ENCODE measurements around the gene MACF1. TPM values are rescaled to one million over a fixed set of nuclear protein-coding genes. Genes with fewer than 3 reads are reported as not detected.
"Not testable (repeated sequence)": the region's sequence is repeated elsewhere in the genome, so short reads cannot be mapped to it uniquely, and the experiment has no call there.

Gene MACF1
- polyA plus RNA-seq, 10 donors: 194 to 362 (median 246) TPM

DNA sequence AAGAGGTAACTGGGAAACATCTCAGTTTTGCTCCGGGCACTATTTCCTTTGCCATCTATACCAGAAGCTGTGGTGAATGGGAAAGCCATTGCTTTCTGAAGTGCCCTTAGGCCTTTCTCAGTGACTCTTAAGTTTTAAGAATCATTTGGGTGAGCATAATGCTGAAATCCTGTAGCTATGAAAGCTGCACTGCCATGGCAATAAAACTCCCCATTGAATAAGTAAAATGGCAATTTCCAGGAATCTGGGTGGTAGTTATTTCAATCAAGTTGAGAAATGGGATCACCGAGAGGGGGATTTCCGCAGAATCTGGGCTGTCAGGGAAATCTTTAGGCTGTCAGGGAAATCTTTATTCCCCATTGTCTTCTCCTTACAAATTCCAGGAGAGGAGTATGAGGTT lies 26.8 kb upstream of the MACF1 start:
- DNase-seq: no peak

DNA sequence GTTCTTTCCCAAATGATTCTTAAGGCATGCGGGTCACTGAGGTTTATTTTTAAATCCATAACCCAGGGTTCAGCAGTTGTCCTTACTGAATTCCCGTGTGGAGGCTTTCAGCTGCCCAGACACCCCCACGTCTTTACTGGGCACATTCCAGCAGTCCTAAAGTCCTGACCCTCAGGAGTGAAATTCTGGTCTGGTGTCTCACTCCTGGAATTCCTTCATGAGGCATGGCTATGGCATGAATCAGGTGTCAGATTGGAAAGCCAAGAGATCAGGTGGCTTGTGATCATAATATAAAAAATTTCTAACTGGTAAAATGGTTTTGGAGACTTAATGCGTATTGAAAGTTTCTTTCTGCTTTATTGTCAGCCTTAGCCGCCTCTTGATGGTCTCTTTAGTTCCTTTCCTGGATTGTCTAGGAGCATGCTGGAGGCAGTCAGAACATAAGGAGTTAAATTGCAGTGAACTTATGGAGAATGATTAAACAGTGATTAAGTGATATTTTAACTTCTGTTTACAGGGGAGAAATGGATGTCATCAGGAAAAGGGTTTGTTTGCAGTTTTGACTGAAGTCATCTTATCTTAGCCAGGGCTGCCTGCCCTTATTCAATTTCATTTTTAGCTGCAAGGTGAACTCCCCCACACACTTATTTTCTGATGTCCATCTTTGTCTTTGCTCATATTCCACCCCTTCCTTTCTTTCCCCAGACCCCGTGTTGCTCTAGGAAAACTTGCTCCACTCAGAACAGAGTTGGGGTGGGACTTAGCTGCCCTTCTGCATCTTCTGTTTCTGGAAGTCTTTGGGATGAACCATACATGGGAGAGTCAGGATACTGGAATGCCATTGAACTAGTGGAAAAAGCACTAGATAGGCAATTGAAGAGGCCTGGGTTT lies 25.7 kb upstream of the MACF1 start:
- peak in 1 of 3 donors; percentile 56 for DNase-seq

DNA sequence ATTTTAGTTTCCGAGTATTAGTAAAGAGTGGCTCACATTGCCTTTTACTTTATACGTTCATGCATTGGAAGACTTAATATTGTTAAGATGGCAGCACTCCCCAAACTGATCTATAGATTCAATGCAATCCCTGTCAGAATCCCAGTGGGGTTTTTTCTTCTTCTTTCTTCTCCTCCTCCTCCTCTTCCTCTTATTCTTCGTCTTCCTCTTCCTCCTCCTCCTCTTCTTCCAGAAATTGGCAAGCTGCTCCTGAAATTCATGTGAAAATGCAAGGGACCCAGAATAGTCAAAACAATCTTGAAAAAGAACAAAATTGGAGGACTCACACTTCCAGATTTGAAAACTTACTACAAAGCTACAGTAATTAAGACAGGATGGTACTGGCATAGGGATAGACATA lies 23.2 kb upstream of the MACF1 start:
- DNase-seq: no peak

DNA sequence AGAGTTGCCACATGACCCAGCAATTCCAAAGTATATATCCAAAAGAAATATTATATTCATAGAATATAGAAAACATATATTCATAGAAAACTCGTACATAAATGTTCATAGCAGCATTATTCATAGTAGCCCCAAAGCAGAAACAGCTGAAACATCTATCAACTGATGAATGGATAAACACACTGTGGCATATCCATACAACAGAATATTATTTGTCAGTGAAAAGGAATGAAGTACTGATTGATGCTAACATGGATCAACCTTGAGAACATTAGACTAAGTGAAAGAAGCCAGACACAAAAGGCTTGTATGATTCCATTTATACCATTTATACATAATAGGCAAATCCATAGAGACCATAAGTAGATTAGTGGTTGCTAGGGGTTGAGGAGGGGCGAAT lies 21.7 kb upstream of the MACF1 start:
- no peak for DNase-seq

DNA sequence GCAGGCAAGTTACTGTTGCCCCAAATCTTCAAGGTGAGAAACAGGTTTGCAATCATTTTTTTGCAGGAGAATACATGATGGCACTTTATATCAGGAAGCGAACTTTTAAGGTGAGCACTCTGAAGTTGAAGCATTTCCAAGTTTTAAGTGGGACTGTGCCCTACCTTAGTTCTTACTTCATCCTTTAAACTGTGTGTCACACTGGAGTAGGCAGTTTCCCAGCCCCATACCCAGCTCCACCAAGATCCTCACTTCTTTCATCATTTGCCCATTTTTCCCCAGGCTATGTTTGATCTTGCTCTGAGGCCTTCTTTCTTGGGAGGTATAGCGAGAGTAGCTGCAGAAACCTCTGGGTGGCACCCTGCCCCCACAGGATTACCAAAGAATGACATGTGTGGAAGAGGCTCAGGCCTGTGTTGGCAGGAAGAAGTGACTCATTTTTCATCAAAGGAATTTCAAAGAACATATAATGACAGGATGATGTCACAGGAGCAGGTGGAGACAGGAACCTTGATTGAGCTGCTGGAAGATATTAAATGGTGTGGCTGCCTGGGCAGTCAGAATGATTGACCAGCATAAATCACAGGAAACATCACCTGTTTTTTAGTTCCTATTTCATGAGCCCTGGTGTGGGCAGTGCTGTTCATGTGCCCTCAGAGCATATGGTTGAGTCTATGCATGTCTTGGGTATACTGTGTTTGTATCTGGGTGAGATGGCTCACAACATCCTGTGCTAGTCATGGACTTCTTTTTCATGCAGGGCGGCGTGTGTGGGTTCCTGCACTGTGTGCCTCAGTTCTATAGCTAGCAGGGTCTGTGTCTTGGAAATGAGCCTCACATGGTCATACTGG lies 20.8 kb upstream of the MACF1 start:
- peak; percentile 50 to 77 (median 53) for DNase-seq

DNA sequence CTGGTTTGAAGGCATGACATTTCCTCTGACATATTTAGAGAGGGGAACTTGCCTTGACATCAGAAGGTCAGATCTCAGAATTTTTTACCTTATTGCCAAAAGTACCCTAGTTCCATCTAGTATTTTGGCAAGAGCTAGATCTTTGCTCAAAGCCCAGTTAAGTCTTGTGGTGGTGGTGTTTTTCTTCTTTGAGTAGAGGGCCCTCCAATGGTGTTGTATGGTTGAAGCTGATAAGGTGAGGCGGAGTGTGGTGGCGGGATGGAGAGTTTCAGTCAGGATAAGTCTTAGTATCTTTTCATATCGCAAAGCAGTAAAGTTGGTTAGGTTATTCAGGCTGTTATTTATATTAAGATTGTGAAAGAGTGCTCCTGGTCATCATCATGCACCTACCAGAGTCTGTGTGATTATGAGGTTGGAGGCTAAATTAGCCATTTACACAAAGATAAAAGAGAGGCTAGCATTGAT lies 20.1 kb upstream of the MACF1 start:
- DNase-seq: no peak

DNA sequence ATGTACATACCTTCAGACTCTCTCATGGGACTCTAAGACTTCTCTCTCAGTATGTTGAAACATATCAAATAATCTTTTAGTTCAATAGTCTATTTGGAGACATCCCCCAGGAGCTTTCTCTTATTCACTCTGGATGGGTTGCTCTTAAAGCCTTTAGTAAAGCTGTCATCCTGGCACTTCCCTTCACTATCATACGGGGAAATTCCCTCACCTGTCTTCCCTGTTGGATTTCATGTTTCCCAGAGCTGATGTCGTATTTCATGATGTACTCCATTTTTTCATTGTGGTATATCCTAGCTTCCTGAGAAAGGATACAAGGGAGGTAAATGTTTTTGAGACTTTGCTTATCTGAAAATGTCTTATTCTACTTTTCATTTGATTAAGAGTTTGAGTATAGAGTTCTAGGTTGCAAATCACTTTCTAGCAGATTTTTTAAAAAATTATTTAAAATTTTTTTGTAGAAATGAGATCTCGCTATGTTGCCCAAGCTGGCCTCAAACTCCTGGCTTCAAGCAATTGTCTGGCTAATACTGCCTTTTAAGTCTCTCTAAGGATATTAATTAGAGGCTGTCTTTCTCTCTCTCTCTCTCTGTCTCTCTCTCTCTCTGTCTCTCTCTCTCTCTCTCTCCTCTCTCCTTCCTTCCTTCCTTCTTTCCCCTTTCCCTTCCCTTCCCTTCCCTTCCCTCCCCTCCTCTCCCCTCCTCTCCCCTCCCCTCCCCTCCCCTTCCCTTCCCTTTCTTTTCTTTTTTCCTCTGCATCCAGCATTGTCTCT lies 17.0 kb upstream of the MACF1 start:
- DNase-seq: no peak

DNA sequence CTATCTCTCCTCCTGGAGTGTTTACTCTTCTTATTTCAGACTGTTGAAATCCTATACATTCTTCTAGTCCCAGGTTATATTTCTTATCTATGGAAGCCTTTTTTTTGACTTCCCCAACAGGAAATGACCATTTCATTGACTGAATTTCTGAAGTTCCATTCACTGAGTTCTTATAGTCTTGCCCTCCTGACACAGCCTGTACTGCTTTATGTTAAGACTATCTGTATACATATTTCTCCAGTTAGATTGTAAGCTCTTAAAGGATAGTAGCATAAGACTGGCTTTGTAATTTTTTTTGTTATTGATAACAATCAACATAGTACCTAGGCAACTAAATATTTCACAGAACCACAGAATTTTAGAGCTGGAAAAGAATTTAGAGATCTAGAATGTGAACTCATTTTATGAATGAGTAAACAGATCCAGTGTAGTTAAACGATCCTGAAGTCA lies 14.9 kb upstream of the MACF1 start:
- DNase-seq: no peak

DNA sequence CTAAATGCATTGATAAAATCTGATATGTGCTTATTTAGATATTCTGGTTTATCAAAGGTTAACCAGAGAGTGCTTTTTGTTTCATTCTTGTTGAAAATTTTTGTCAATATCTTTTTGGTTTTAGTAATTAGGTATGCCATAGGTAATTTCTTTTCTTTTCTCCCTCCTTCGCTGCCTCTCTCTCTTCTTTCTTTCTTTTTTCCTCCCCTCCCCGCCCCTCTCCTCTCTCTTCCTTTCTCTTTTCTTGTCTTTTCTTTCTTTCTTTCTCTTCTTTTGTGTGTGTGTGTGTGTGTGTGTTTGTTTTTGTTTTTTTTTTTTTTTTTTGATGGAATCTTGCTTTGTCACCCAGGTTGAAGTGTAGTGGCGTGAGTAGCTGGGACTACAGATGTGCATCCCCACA lies 14.4 kb upstream of the MACF1 start:
- no peak for DNase-seq

DNA sequence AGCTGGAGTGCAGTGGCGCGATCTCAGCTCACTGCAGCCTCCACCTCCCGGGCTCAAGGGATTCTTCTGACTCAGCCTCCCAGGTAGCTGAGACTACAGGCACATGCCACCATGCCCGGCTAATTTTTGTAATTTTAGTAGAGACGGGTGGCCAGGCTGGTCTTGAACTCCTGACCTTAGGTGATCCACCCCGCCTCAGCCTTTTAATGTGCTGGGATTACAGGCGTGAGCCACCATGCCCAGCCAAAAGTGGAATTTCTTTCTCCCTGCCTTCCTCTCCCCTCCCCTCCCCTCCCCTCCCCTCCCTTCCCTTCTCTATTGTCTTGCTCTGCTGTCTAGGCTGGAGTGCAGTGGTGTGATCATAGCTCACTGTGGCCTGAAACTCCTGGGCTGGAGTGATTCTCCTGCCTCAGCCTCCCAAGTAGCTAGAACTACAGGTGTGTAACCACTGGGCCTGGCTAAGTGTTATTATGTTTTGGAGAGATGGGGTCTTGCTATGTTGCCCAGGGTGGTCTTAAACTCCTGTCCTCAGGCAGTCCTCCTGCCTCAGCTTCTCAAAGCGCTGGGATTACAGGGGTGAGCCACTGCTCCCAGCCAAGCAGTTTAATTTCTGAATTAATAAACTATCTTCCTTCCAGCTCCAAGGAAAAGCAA lies 10.0 kb upstream of the MACF1 start:
- no peak for DNase-seq

DNA sequence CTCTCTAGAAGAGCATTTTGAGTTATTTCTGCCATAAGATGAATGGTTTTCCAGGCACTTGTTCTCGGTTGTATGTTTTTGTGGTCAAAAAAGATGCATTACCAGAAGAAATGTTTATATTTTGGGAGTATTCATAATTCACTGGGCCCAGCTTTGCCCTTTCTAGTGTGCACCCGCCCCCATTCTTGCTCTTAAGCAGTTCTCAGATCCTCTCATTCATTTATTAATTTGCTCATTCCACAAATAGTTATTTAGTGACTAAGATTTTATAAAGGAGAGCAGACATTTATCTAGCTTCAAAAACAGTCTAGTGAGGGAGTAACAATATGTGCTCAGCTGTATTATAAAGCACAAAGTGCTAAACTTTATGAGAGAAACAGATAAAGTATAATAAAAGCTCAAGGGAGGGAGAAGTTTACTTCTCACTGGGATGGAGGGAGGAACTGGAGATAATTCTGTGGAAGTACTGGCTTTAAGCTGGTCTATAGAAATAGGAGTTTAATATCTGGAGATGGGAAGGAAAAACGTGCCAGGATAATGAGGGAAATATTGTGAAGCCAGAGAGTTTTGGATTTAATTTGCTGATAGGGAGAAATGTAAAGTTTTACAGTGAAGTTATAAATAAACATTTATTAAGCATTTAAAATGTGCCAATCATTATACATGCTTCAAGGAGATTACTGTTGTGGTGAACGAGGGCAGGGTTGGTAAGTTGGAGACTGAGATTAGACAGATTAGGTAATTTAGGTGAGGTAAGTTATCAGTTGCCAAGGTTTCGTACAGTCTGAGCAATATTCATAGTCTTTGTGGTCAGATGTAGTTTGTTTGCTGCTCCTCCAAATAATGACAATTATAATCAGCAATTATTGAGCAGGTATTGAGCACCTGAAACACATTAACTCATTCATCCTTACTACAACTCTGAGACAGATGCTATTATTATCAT lies 9.1 kb upstream of the MACF1 start:
- DNase-seq: no peak

DNA sequence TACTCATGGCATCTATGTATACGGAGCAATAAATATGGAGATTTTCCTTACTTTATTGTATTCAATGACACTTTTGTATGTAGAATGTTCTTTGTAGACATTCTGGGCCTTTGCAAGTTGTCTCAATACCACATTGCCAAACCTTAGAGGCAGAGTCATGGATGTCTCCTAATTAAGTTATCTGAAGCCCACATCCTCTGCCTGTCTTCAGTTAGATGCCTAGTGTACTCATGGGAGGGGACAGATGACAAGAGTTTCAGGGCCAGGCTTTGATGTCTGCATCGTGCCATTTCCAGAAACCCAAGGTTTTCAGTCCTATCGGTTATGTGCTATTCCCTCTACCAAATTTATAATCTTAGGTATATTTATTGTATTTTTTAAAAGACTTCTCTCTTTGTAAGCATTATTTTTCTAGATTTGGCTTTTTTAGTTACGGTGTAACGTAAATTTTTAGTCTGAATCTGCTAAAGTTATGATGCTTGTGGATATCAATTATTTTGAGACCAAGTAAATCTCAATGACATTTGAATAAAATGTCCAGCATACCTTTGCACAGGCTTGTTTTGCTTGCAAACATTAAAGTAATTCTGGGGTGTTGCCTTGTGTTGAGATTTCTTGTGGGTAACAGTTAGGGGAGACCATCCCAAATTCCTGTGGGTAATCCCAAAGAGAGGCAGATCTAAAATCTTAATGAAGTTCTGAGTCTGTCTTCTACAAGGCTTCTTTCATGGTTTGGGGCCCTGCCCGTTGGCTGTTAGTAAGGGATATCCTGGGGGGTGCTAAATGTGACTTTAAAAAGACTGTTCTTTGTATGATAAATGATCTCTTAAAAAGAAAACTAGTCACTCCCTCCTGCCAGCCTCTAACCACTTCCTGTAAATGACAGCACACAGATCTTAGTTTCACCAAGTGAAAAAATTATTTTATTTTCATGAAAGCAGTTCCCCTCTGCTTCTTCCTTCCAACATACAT lies 8.0 kb upstream of the MACF1 start:
- no peak for DNase-seq

DNA sequence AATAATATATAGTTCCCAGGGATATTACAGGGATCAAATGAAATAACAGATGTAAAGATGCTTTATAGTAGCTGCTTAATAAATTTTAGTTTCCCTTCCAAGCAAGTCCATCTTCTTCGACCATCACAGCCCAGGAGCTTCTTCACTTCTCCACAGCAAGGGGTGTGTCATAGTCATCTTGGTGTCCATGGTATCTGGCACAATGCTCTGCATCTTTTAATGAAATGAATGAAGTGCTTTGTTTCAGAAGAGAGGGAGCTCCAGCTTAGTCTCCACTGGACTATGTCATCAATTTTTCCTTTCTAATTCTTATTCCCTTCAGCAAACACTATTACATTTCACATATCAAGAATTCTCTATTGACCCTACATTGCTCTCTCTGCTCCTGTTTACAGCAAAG lies 4.9 kb upstream of the MACF1 start:
- no peak for DNase-seq

DNA sequence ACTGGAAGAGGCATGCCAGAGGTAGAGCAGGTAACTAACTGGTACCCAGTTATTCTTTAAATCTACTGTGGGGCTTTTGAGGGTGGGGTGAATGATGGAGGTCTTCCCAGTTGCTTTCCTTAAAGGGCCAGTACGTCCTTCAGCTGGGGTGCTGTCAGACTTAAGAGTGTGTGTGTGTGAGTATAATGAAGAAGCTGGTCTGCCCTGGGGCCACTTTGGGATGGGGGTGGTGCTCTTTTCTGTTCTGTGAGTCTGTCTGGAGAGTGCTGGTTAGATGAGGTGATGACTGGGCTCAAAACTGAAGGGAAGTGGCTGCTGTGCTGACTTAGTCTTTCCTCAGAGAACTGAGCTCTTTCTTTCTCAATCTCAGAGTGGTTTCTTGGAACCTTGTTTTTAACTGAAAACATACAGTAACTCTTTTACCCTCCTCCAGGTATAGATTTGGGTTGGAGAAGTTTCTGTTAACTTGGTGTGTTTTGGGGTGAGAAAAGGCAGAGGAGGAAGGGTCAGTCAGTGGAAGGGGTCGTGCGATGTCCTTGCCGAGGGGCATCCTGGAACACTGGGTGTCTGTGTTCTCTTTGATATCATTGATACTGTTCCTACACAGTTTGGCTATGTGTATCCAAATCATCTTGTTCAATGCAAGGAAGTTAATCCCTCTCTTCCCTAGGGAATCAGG lies 746 bp downstream of the MACF1 start:
- peak; percentile 51 to 73 (median 52) for DNase-seq

DNA sequence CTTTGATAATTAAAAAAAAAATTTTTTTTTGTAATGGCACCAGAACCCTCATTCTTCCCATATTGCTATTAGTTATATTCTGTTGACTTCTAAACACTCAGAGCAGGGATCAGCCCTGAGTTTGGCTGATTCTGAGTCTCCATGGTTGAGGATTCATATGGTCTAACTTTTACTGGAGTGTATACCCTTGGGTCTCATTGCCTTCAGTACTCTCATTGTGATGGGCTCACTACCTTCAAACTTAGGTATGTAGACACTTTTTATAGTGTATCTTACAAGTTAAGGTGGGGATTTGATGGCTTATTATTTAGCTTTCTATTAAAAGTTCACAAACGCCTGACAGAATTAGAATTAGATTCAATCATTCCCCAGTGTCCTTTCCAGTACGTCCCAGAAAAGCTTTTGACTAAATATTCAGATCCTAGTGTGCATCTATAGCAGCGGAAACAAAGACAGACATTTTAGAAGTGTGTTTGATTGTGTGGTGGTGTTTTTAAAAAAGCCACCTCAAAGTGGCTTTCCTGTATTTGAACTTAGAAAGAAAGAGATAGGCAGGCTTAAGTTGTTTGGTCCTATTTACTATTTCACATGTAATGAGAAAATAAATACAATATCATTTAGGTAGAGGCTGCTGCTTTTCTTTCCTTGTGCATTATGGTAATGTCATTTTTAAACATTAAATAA lies 1.4 kb downstream of the MACF1 start:
- no peak for DNase-seq

DNA sequence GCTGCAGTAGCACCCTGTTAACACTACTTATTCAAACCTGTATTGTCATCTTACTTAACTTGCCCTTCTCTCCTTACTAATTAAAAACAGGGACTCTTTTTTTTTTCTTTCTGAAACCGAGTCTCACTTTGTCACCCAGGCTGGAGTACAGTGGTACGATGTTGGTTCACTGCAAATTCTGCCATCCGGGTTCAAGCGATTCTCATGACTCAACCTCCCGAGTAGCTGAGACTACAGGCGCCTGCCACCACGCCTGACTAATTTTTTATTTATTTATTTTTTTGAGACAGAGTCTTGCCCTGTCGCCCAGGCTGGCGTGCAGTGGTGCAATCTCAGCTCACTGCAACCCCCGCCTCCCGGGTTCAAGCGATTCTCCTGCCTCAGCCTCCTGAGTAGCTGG lies 3.9 kb downstream of the MACF1 start:
- DNase-seq: not testable (repeated sequence)

DNA sequence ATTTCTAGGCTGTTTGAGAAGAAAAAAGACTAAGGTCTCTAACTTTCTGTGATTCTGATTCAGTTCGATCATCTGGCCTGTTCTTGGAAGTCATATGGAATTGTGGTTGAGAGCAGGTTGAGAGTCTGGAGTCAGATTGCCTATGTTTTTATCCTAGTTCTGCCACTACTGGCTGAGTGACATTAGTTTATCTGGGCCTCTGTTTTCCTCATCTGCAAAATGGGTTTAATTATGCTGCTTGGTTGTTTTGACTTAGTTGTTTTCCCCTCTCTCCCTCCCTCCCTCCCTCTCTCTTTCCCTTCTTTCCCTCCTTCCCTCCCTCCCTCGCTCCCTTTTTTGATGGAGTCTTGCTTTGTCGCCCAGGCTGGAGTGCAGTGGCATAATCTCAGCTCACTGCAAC lies 6.2 kb downstream of the MACF1 start:
- DNase-seq: no peak

DNA sequence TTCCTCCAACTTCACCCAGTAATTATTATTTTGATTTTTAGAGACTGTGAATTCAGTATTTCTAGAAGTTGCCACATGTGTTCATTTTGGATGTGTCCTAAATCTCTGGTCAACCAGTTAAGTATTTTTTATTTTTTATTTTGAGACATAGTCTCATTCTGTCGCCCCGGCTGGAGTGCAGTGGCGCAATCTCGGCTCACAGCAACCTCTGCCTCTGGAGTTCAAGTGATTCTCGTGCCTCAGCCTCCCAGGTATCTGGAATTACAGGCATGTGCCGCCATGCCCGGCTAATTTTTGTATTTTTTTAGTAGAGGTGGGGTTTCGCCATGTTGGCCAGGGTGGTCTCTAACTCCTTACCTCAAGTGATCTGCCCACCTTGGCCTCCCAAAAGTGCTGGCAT lies 8.0 kb downstream of the MACF1 start:
- DNase-seq: no peak

Data from muscle of back (tissue), 11 donors.